GM23248 (cell line): ENCODE data around the gene ENO4. TPM values are rescaled to one million over a fixed set of nuclear protein-coding genes. Genes with fewer than 3 reads are reported as not detected.

Experiments
- DNase-seq: peaks from one replicate; pipeline ENCODE4 v3.0.0-alpha.2; 2015
- H2AFZ ChIP-seq: fragments of 200-600 bp; sonication (generic); 2 replicates; pipeline ENCODE4 v1.6.1; 2016; ENCODE audit warnings: antibody characterized with exemption
- H3F3A ChIP-seq: fragments of 200-600 bp; sonication (generic); 2 replicates; pipeline ENCODE4 v1.6.1; 2016; ENCODE audit warnings: mild to moderate bottlenecking, antibody characterized with exemption, mixed run types; ENCODE audit not compliant: insufficient read depth
- H3K27ac ChIP-seq: fragments of 200-600 bp; sonication (generic); 2 replicates; pipeline ENCODE4 v1.5.1; 2016; ENCODE audit warnings: mild to moderate bottlenecking
- H3K27me3 ChIP-seq: fragments of 200-600 bp; sonication (generic); replicated peaks from 2 replicates; pipeline ENCODE4 v1.6.1; 2016; ENCODE audit warnings: mild to moderate bottlenecking; ENCODE audit not compliant: insufficient read depth
- H3K36me3 ChIP-seq: fragments of 200-600 bp; sonication (generic); 2 replicates; pipeline ENCODE4 v1.6.1; 2016; ENCODE audit warnings: low read depth, mild to moderate bottlenecking
- H3K4me1 ChIP-seq: fragments of 200-600 bp; sonication (generic); 2 replicates; pipeline ENCODE4 v1.6.1; 2016; ENCODE audit warnings: mild to moderate bottlenecking; ENCODE audit not compliant: insufficient read depth
- H3K4me2 ChIP-seq: fragments of 200-600 bp; sonication (generic); one replicate; pipeline ENCODE4 v1.6.1; 2016; ENCODE audit warnings: mild to moderate bottlenecking; ENCODE audit not compliant: unreplicated experiment
- H3K4me3 ChIP-seq: fragments of 200-600 bp; sonication (generic); 2 replicates; pipeline ENCODE4 v1.5.1; 2016; ENCODE audit warnings: mild to moderate bottlenecking
- H3K79me2 ChIP-seq: fragments of 200-600 bp; sonication (generic); 2 replicates; pipeline ENCODE4 v1.6.1; 2016; ENCODE audit warnings: mild to moderate bottlenecking; ENCODE audit not compliant: insufficient read depth
- H3K9ac ChIP-seq: fragments of 200-600 bp; sonication (generic); 2 replicates; pipeline ENCODE4 v1.6.1; 2016; ENCODE audit warnings: mild to moderate bottlenecking
- H3K9me2 ChIP-seq: fragments of 200-600 bp; sonication (generic); 2 replicates; pipeline ENCODE4 v1.6.1; 2016; ENCODE audit warnings: mixed run types, mild to moderate bottlenecking, moderate library complexity; ENCODE audit not compliant: insufficient read depth
- H3K9me3 ChIP-seq: fragments of 200-600 bp; sonication (generic); one replicate; pipeline ENCODE4 v1.6.1; 2017; ENCODE audit warnings: low read depth
- H4K20me1 ChIP-seq: fragments of 200-600 bp; sonication (generic); 2 replicates; pipeline ENCODE4 v1.6.0; 2016; ENCODE audit not compliant: insufficient read depth
- EZH2 ChIP-seq: fragments of 200-600 bp; sonication (generic); IDR thresholded peaks from 2 replicates; pipeline ENCODE4 v1.6.1; 2018; ENCODE audit warnings: antibody characterized with exemption, mild to moderate bottlenecking; ENCODE audit not compliant: insufficient read depth, poor library complexity, severe bottlenecking
- EZH2phosphoT487 ChIP-seq: fragments of 200-600 bp; sonication (generic); IDR thresholded peaks from 2 replicates; pipeline ENCODE4 v1.6.1; 2018; ENCODE audit warnings: antibody characterized with exemption, moderate library complexity, mild to moderate bottlenecking, low read depth; ENCODE audit not compliant: insufficient read depth
- WGBS, 2 experiments: methylation state at CpG; one replicate each; pipeline ENCODE4 v1.1.6; 2015 to 2017; ENCODE audit warnings: low lambda C conversion rate in 2 of 2, low coverage in 1 of 2; ENCODE audit errors: missing lambda C conversion rate in 2 of 2; 5-methylcytosine and 5-hydroxymethylcytosine counted together
- in situ Hi-C: fragments of 300-500 bp; cut with MboI; formaldehyde crosslinking; loops from 2 replicates; pipeline ENCODE4 v1.15.0; 2020
- polyA plus RNA-seq: library from polyadenylated mRNA; unstranded; fragments of >200 nt; fragmentation: Nextera tagmentation; extraction: Ambion mirVana; gene quantifications from 2 replicates; pipeline ENCODE4 v1.2.1, GENCODE V29; 2016
- total RNA-seq: library from RNA; depleted of rRNA; stranded (reverse); fragments of >200 nt; shearing (Covaris generic); gene quantifications from 2 replicates; pipeline ENCODE4 v1.2.3, GENCODE V29; 2014

Gene ENO4
- total and polyA plus RNA-seq, 2 experiments from 2014 or later: 0.11 to 0.35 TPM

GRCh38 chr10:116913695-116914094 is 64.4 kb downstream of the ENO4 start:
- no peaks in the 10 kb centered on the region for H3K36me3 ChIP-seq
- no peak for DNase-seq
- WGBS, 2 experiments: 68 to 82% methylated on average over 1 of the region's 1 CpG

GRCh38 chr10:116915340-116915739 is 66.0 kb downstream of the ENO4 start:
- H3K36me3 ChIP-seq: no peaks in the 10 kb centered on the region
- no peaks in the 10 kb centered on the region for H3K79me2 ChIP-seq
- no peaks in the 10 kb centered on the region for H3K27me3 ChIP-seq
- H3K4me3 ChIP-seq: no peak overlapping the region
- no peaks in the 10 kb centered on the region for H3K9me3 ChIP-seq
- no peaks in the 10 kb centered on the region for H3K4me1 ChIP-seq
- H3K9ac ChIP-seq: no peak overlapping the region
- no peak overlapping the region for H3K27ac ChIP-seq
- no peaks in the 10 kb centered on the region for H3F3A ChIP-seq
- no peak overlapping the region for H2AFZ ChIP-seq
- 77 to 78% methylated on average over 2 of the region's 2 CpGs for WGBS, 2 experiments
- no peaks in the 10 kb centered on the region for H4K20me1 ChIP-seq
- H3K4me2 ChIP-seq: no peak overlapping the region
- DNase-seq: no peak
- TF ChIP-seq EZH2 (no peak), EZH2phosphoT487 (no peak)
- in situ Hi-C loops: no loop called here
- H3K9me2 ChIP-seq: no peaks in the 10 kb centered on the region

More at GRCh38 chr10:116913695-116914094, 64.4 kb downstream of the ENO4 start:
- no peaks in the 10 kb centered on the region for H3K27me3 ChIP-seq
- no peaks in the 10 kb centered on the region for H3K9me2 ChIP-seq
- no peak overlapping the region for H3K4me2 ChIP-seq
- no peak overlapping the region for H3K4me3 ChIP-seq
- no peaks in the 10 kb centered on the region for H3F3A ChIP-seq
- TF ChIP-seq EZH2phosphoT487 (no peak), EZH2 (no peak)
- in situ Hi-C loops: no loop called here
- no peak overlapping the region for H3K9ac ChIP-seq
- no peaks in the 10 kb centered on the region for H3K79me2 ChIP-seq
- no peak overlapping the region for H2AFZ ChIP-seq
- H3K9me3 ChIP-seq: no peaks in the 10 kb centered on the region
- no peaks in the 10 kb centered on the region for H4K20me1 ChIP-seq
- H3K4me1 ChIP-seq: no peaks in the 10 kb centered on the region
- no peak overlapping the region for H3K27ac ChIP-seq

- no peaks in the 10 kb centered on the region for H3F3A ChIP-seq
- no peaks in the 10 kb centered on the region for H3K4me1 ChIP-seq
- H3K9ac ChIP-seq: no peak overlapping the region
- no peaks in the 10 kb centered on the region for H3K9me3 ChIP-seq
- no peak overlapping the region for H3K4me2 ChIP-seq
- no peaks in the 10 kb centered on the region for H4K20me1 ChIP-seq
- H3K27me3 ChIP-seq: no peaks in the 10 kb centered on the region
- no peak overlapping the region for H3K27ac ChIP-seq
- 93 to 95% methylated on average over 3 of the region's 3 CpGs for WGBS, 2 experiments
- no peak overlapping the region for H3K4me3 ChIP-seq
- DNase-seq: no peak
- H3K9me2 ChIP-seq: no peaks in the 10 kb centered on the region
- in situ Hi-C loops: no loop called here
- TF ChIP-seq EZH2 (no peak), EZH2phosphoT487 (no peak)
- no peak overlapping the region for H2AFZ ChIP-seq
- H3K36me3 ChIP-seq: no peaks in the 10 kb centered on the region
- no peaks in the 10 kb centered on the region for H3K79me2 ChIP-seq
These were observed 68.2 kb downstream of the ENO4 start for GRCh38 chr10:116917481-116917880.

- H3K36me3 ChIP-seq: no peaks in the 10 kb centered on the region
- H3K4me3 ChIP-seq: no peak overlapping the region
- H3K9me2 ChIP-seq: no peaks in the 10 kb centered on the region
- DNase-seq: no peak
- no peaks in the 10 kb centered on the region for H3F3A ChIP-seq
- in situ Hi-C loops: no loop called here
- H3K27me3 ChIP-seq: no peaks in the 10 kb centered on the region
- no peak overlapping the region for H2AFZ ChIP-seq
- H4K20me1 ChIP-seq: no peaks in the 10 kb centered on the region
- no peak for TF ChIP-seq EZH2
- no peak for TF ChIP-seq EZH2phosphoT487
- WGBS, 2 experiments: 96 to 100% methylated on average over 2 of the region's 2 CpGs
- no peak overlapping the region for H3K4me2 ChIP-seq
- no peak overlapping the region for H3K9ac ChIP-seq
- no peaks in the 10 kb centered on the region for H3K79me2 ChIP-seq
- no peaks in the 10 kb centered on the region for H3K9me3 ChIP-seq
- no peak overlapping the region for H3K27ac ChIP-seq
- no peaks in the 10 kb centered on the region for H3K4me1 ChIP-seq
These were observed 69.3 kb downstream of the ENO4 start for GRCh38 chr10:116918583-116918982.

- Histone ChIP-seq H3F3A (no peaks in the 10 kb centered on the region), H2AFZ (no peak overlapping the region), H3K9ac (no peak overlapping the region), H3K4me3 (no peak overlapping the region), H3K79me2 (no peaks in the 10 kb centered on the region), H3K36me3 (no peaks in the 10 kb centered on the region), H3K27ac (no peak overlapping the region), H4K20me1 (no peaks in the 10 kb centered on the region), H3K9me2 (no peaks in the 10 kb centered on the region), H3K27me3 (no peaks in the 10 kb centered on the region), H3K4me1 (no peaks in the 10 kb centered on the region), H3K4me2 (no peak overlapping the region), H3K9me3 (no peaks in the 10 kb centered on the region)
- 95 to 100% methylated on average over 2 of the region's 2 CpGs for WGBS, 2 experiments
- in situ Hi-C loops: no loop called here
- DNase-seq: no peak
- TF ChIP-seq EZH2phosphoT487: no peak
- no peak for TF ChIP-seq EZH2
These were observed 69.9 kb downstream of the ENO4 start for GRCh38 chr10:116919164-116919563.
